ENCODE data around the gene TRDN. TPM values are rescaled to one million over a fixed set of nuclear protein-coding genes. Genes with fewer than 3 reads are reported as not detected.

Gene TRDN
- total and polyA plus RNA-seq, 4 donors, result 0.03 to 0.33 (median 0.23) TPM; not detected in 1

- no peaks in the 10 kb centered on the region for H3K9me3 ChIP-seq (ENCODE audit: control insufficient read depth, low read length)
Measured at GRCh38 chr6:123638865-123639264, 2.1 kb upstream of the TRDN start.

DNA sequence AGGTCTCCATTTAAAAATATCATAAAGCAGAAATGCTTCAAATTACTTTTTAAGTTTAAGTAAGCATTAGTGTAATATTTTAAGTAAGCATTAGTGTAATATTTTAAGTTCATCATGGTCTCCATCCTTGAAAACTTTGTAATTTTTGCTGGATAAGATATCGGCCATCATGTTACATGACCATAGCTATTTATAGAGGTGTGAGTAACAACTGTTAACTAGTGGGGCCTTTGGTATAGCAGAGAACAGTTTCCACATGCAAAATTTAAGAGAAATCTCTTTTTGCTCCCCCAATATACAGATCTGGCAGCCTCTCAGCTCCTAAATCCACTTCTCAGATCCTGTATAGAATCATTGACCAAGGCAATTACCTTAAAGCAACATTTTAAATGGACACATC is 468 bp downstream of the TRDN start:
- DNase-seq, result no peak
- Histone ChIP-seq H3K27ac (ENCODE audit: low read depth in 1 of 2, low read length in 2 of 2) (no peak overlapping the region), H3K27me3 (ENCODE audit: control insufficient read depth in 1 of 2, insufficient read depth in 2 of 2, low read length in 1 of 2) (no peaks in the 10 kb centered on the region), H3K4me3 (ENCODE audit: low read length in 2 of 2) (no peak overlapping the region), H3K9me3 (ENCODE audit: control insufficient read depth, low read length) (no peaks in the 10 kb centered on the region), H3K4me1 (ENCODE audit: control insufficient read depth in 1 of 2, insufficient read depth in 2 of 2, low read length in 2 of 2) (no peaks in the 10 kb centered on the region), H3K36me3 (ENCODE audit: control insufficient read depth in 1 of 2, insufficient read depth in 2 of 2, low read length in 1 of 2) (no peaks in the 10 kb centered on the region)
- 37 to 53% methylated on average over 1 of the region's 1 CpG for WGBS, 2 donors
- no peak for ATAC-seq (ENCODE audit: low FRiP score)
- intact Hi-C loops (cut with DNase I), result no loop called here

More at GRCh38 chr6:123638865-123639264, 2.1 kb upstream of the TRDN start:
- ATAC-seq (ENCODE audit: low FRiP score) (no peak), DNase-seq (no peak)
- intact Hi-C loops (cut with DNase I), result no loop called here
- Histone ChIP-seq H3K4me3 (ENCODE audit: low read length in 2 of 2) (no peak overlapping the region), H3K27me3 (ENCODE audit: control insufficient read depth in 1 of 2, insufficient read depth in 2 of 2, low read length in 1 of 2) (no peaks in the 10 kb centered on the region), H3K36me3 (ENCODE audit: control insufficient read depth in 1 of 2, insufficient read depth in 2 of 2, low read length in 1 of 2) (no peaks in the 10 kb centered on the region), H3K27ac (ENCODE audit: low read depth in 1 of 2, low read length in 2 of 2) (no peak overlapping the region), H3K4me1 (ENCODE audit: control insufficient read depth in 1 of 2, insufficient read depth in 2 of 2, low read length in 2 of 2) (no peaks in the 10 kb centered on the region)
- 26 to 30% methylated on average over 1 of the region's 1 CpG for WGBS, 2 donors

- WGBS, 2 donors, result 93% methylated on average over 1 of the region's 1 CpG
- Histone ChIP-seq H3K4me3 (ENCODE audit: low read length in 2 of 2) (no peak overlapping the region), H3K36me3 (ENCODE audit: control insufficient read depth in 1 of 2, insufficient read depth in 2 of 2, low read length in 1 of 2) (no peaks in the 10 kb centered on the region), H3K4me1 (ENCODE audit: control insufficient read depth in 1 of 2, insufficient read depth in 2 of 2, low read length in 2 of 2) (no peaks in the 10 kb centered on the region), H3K27me3 (ENCODE audit: control insufficient read depth in 1 of 2, insufficient read depth in 2 of 2, low read length in 1 of 2) (no peaks in the 10 kb centered on the region), H3K27ac (ENCODE audit: low read depth in 1 of 2, low read length in 2 of 2) (no peak overlapping the region), H3K9me3 (ENCODE audit: control insufficient read depth, low read length) (no peaks in the 10 kb centered on the region)
- ATAC-seq (ENCODE audit: low FRiP score) (no peak), DNase-seq (no peak)
- intact Hi-C loops (cut with DNase I), result no loop called here
Measured at GRCh38 chr6:123635567-123635966, 1.2 kb downstream of the TRDN start.

DNA sequence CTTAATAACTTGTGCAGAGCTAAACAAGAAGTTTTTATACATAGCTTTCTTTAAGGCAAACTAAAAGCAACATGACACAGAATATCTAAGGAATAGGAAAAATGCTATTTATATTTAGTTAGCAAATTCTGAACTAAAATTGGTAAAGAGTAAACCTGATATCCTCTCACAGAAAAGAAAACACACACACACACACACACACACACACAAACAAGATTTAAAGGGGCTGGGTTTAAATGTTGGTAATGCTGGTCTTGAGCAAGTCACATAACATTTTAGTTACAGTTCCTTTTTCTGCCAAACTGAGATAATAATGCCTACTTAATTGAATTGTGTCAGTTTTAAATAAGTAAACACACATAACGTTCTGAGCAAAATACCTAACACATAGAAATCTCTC is 1.6 kb downstream of the TRDN start:
- Histone ChIP-seq H3K9me3 (ENCODE audit: control insufficient read depth, low read length) (no peaks in the 10 kb centered on the region), H3K27me3 (ENCODE audit: control insufficient read depth in 1 of 2, insufficient read depth in 2 of 2, low read length in 1 of 2) (no peaks in the 10 kb centered on the region), H3K4me3 (ENCODE audit: low read length in 2 of 2) (no peak overlapping the region), H3K27ac (ENCODE audit: low read depth in 1 of 2, low read length in 2 of 2) (no peak overlapping the region), H3K36me3 (ENCODE audit: control insufficient read depth in 1 of 2, insufficient read depth in 2 of 2, low read length in 1 of 2) (no peaks in the 10 kb centered on the region), H3K4me1 (ENCODE audit: control insufficient read depth in 1 of 2, insufficient read depth in 2 of 2, low read length in 2 of 2) (no peaks in the 10 kb centered on the region)
- WGBS, 2 donors, result 45 to 53% methylated on average over 1 of the region's 1 CpG
- intact Hi-C loops (cut with DNase I), result no loop called here
- no peak for ATAC-seq (ENCODE audit: low FRiP score)
- DNase-seq, result no peak

- H3K4me1 ChIP-seq (ENCODE audit: control insufficient read depth in 1 of 2, insufficient read depth in 2 of 2, low read length in 2 of 2), result no peaks in the 10 kb centered on the region
Measured at GRCh38 chr6:123632641-123633040, 4.1 kb downstream of the TRDN start.

DNA sequence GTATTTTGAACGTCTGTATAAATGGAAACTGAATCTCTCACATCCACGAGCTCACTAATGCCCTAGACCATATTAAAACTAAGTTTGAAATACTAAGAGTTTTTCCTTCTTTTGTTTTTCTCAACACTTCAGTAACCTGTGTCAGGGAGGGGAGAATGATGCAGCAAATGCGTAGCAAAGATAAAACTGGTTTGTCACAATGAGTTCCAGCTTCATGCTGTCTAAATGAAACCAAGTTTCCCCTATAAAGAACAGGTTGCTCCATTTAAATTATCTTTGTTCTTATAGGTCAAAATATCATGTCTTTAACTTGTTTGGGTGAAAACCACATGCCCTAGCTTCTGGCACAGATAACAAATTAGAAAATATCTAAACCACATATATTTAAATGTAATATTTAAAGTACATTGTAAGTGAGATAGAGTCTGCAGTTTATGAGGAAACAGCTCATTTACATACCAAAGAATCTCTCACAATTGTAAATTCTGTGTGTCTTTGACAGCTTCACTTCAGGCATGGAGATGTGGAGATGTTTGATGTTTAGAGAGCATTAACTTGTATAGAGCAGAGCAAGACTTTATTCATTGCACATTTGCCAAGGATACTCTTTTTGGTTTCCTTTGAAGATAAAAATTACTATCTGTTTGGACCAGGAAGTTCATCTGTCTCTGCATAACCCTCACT is 7.3 kb downstream of the TRDN start:
- no peak for ATAC-seq (ENCODE audit: low FRiP score)
- Histone ChIP-seq H3K4me3 (ENCODE audit: low read length in 2 of 2) (no peak overlapping the region), H3K36me3 (ENCODE audit: control insufficient read depth in 1 of 2, insufficient read depth in 2 of 2, low read length in 1 of 2) (no peaks in the 10 kb centered on the region), H3K27ac (ENCODE audit: low read depth in 1 of 2, low read length in 2 of 2) (no peak overlapping the region), H3K9me3 (ENCODE audit: control insufficient read depth, low read length) (no peaks in the 10 kb centered on the region), H3K4me1 (ENCODE audit: control insufficient read depth in 1 of 2, insufficient read depth in 2 of 2, low read length in 2 of 2) (no peaks in the 10 kb centered on the region), H3K27me3 (ENCODE audit: control insufficient read depth in 1 of 2, insufficient read depth in 2 of 2, low read length in 1 of 2) (no peaks in the 10 kb centered on the region)
- intact Hi-C loops (cut with DNase I), result no loop called here
- no peak for DNase-seq
- 55 to 59% methylated on average over 3 of the region's 3 CpGs for WGBS, 2 donors

More at GRCh38 chr6:123632641-123633040, 4.1 kb downstream of the TRDN start:
- DNase-seq (no peak), ATAC-seq (ENCODE audit: low FRiP score) (no peak)
- no peak overlapping the region for H3K4me3 ChIP-seq (ENCODE audit: low read length in 2 of 2)
- intact Hi-C loops (cut with DNase I), result no loop called here
- H3K36me3 ChIP-seq (ENCODE audit: control insufficient read depth in 1 of 2, insufficient read depth in 2 of 2, low read length in 1 of 2), result no peaks in the 10 kb centered on the region
- no peak overlapping the region for H3K27ac ChIP-seq (ENCODE audit: low read depth in 1 of 2, low read length in 2 of 2)
- H3K9me3 ChIP-seq (ENCODE audit: control insufficient read depth, low read length), result no peaks in the 10 kb centered on the region
- H3K27me3 ChIP-seq (ENCODE audit: control insufficient read depth in 1 of 2, insufficient read depth in 2 of 2, low read length in 1 of 2), result no peaks in the 10 kb centered on the region
- WGBS, 2 donors, result 54 to 63% methylated on average over 4 of the region's 4 CpGs

DNA sequence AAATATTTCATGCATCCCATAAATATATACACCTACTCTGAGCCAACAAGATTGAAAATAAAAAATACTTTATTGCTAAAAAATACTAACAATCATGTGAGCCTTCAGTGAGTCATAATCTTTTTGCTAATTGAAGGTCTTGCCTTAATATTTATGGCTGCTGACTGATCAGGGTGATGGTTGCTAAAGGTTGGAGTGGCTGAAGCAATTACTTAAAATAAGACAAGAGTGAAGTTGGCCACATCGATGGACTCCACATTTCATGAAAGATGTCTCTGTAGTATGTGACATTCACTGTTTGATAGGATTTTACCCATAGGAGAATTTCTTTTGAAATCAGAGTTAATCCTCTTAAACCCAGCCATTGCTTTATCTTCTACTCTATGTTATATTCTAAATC is 11.1 kb downstream of the TRDN start:
- Histone ChIP-seq H3K36me3 (ENCODE audit: control insufficient read depth in 1 of 2, insufficient read depth in 2 of 2, low read length in 1 of 2) (no peaks in the 10 kb centered on the region), H3K9me3 (ENCODE audit: control insufficient read depth, low read length) (no peaks in the 10 kb centered on the region), H3K4me3 (ENCODE audit: low read length in 2 of 2) (no peak overlapping the region), H3K4me1 (ENCODE audit: control insufficient read depth in 1 of 2, insufficient read depth in 2 of 2, low read length in 2 of 2) (no peaks in the 10 kb centered on the region), H3K27ac (ENCODE audit: low read depth in 1 of 2, low read length in 2 of 2) (no peak overlapping the region), H3K27me3 (ENCODE audit: control insufficient read depth in 1 of 2, insufficient read depth in 2 of 2, low read length in 1 of 2) (no peaks in the 10 kb centered on the region)
- DNase-seq (no peak), ATAC-seq (ENCODE audit: low FRiP score) (no peak)
- intact Hi-C loops (cut with DNase I), result no loop called here
- whole genome bisulfite sequencing, 2 donors, result 86 to 93% methylated on average over 1 of the region's 1 CpG

- H3K4me3 ChIP-seq (ENCODE audit: low read length in 2 of 2), result no peak overlapping the region
- 86 to 92% methylated on average over 1 of the region's 1 CpG for WGBS, 2 donors
- no peaks in the 10 kb centered on the region for H3K4me1 ChIP-seq (ENCODE audit: control insufficient read depth in 1 of 2, insufficient read depth in 2 of 2, low read length in 2 of 2)
- H3K36me3 ChIP-seq (ENCODE audit: control insufficient read depth in 1 of 2, insufficient read depth in 2 of 2, low read length in 1 of 2), result no peaks in the 10 kb centered on the region
- intact Hi-C loops (cut with DNase I), result no loop called here
- DNase-seq (no peak), ATAC-seq (ENCODE audit: low FRiP score) (no peak)
- no peaks in the 10 kb centered on the region for H3K27me3 ChIP-seq (ENCODE audit: control insufficient read depth in 1 of 2, insufficient read depth in 2 of 2, low read length in 1 of 2)
- no peak overlapping the region for H3K27ac ChIP-seq (ENCODE audit: low read depth in 1 of 2, low read length in 2 of 2)
- no peaks in the 10 kb centered on the region for H3K9me3 ChIP-seq (ENCODE audit: control insufficient read depth, low read length)
Measured at GRCh38 chr6:123622780-123623179, 14.0 kb downstream of the TRDN start.

- Histone ChIP-seq H3K36me3 (ENCODE audit: control insufficient read depth in 1 of 2, insufficient read depth in 2 of 2, low read length in 1 of 2) (no peaks in the 10 kb centered on the region), H3K27me3 (ENCODE audit: control insufficient read depth in 1 of 2, insufficient read depth in 2 of 2, low read length in 1 of 2) (no peaks in the 10 kb centered on the region), H3K4me3 (ENCODE audit: low read length in 2 of 2) (no peak overlapping the region), H3K9me3 (ENCODE audit: control insufficient read depth, low read length) (no peaks in the 10 kb centered on the region), H3K4me1 (ENCODE audit: control insufficient read depth in 1 of 2, insufficient read depth in 2 of 2, low read length in 2 of 2) (no peaks in the 10 kb centered on the region), H3K27ac (ENCODE audit: low read depth in 1 of 2, low read length in 2 of 2) (no peak overlapping the region)
- intact Hi-C loops (cut with DNase I), result no loop called here
- ATAC-seq (ENCODE audit: low FRiP score) (no peak), DNase-seq (no peak)
Measured at GRCh38 chr6:123619156-123619555, 17.6 kb downstream of the TRDN start.

Data from aorta (tissue), 5 donors.